GM12878 (cell line): Measurements from ENCODE around the gene CXorf66. TPM values are rescaled to one million over a fixed set of nuclear protein-coding genes. Genes with fewer than 3 reads are reported as not detected.

ENCODE experiments used
- ATAC-seq: fragments of 200-7000 bp; cut with Tn5 transposase; 3 replicates; pipeline ENCODE4 v1.9.1; 2020; ENCODE audit warnings: mild to moderate bottlenecking, moderate library complexity
- BruUV-seq: library from RNA; stranded (reverse); fragments of 400-500 nt; replicated peaks from 2 replicates; lab custom pipeline; 2021; lab: Mats Ljungman, UMichigan
- CTCF ChIA-PET: fragments of 300-600 bp; sonication (Branson Sonifier 250); formaldehyde crosslinking; extraction: SDS; loops from one replicate; lab custom pipeline; 2021; ENCODE audit warnings: inconsistent platforms; lab: Yijun Ruan, JAX
- POLR2A ChIA-PET: fragments of 350-600 bp; formaldehyde crosslinking; extraction: SDS; loops from one replicate; lab custom pipeline; 2021; ENCODE audit warnings: inconsistent platforms; lab: Charles Lee
- RAD21 ChIA-PET: fragments of 300-600 bp; sonication (Branson Sonifier 250); formaldehyde crosslinking; loops from one replicate; lab custom pipeline; 2023; ENCODE audit warnings: antibody characterized with exemption; ENCODE audit not compliant: unreplicated experiment; lab: Charles Lee
- SMC1A ChIA-PET: fragments of 300-600 bp; sonication (Branson Sonifier 250); formaldehyde crosslinking; loops from one replicate; lab custom pipeline; 2023; ENCODE audit not compliant: unreplicated experiment, uncharacterized antibody; lab: Charles Lee
- DNase-seq: peaks from one replicate; pipeline ENCODE4 v3.0.0-alpha.2; 2011; ENCODE audit warnings: low read depth, low spot score
- FAIRE-seq: peaks from 3 replicates; lab custom pipeline; 2011; peaks lifted over from hg19 to GRCh38; lab: Jason Lieb, UNC
- H2AFZ ChIP-seq: 2 replicates; pipeline ENCODE4 v1.6.0; 2011; ENCODE audit warnings: low read depth, low read length, control low read depth; ENCODE audit not compliant: control insufficient read depth
- H3K27ac ChIP-seq: 2 replicates; pipeline ENCODE4 v1.5.1; 2011; ENCODE audit warnings: control low read depth; ENCODE audit not compliant: control insufficient read depth, insufficient read depth
- H3K27me3 ChIP-seq, 2 experiments: replicated peaks in 1 of 2; 2 replicates each; pipeline versions ENCODE4 v1.6.0 to v1.6.1; 2011; ENCODE audit warnings: low read length in 1 of 2; ENCODE audit not compliant: control insufficient read depth in 2 of 2, insufficient read depth in 2 of 2
- H3K36me3 ChIP-seq, 2 experiments: 2 replicates each; pipeline ENCODE4 v1.5.1; 2011; ENCODE audit warnings: low read length in 1 of 2; ENCODE audit not compliant: control insufficient read depth in 2 of 2, insufficient read depth in 2 of 2
- H3K4me1 ChIP-seq: 2 replicates; pipeline ENCODE4 v1.6.1; 2011; ENCODE audit warnings: mild to moderate bottlenecking, low read length, moderate library complexity, mixed read lengths; ENCODE audit not compliant: control insufficient read depth, insufficient read depth
- H3K4me2 ChIP-seq: 2 replicates; pipeline ENCODE4 v1.6.0; 2011; ENCODE audit warnings: control low read depth; ENCODE audit not compliant: control insufficient read depth, insufficient read depth
- H3K4me3 ChIP-seq: fragments of 200-600 bp; sonication (generic); 2 replicates; pipeline ENCODE4 v1.5.1; 2016
- H3K79me2 ChIP-seq: 2 replicates; pipeline ENCODE4 v1.6.0; 2011; ENCODE audit warnings: low read length; ENCODE audit not compliant: control insufficient read depth, insufficient read depth
- H3K9ac ChIP-seq: 2 replicates; pipeline ENCODE4 v1.8.0; 2011; ENCODE audit warnings: low read length, control low read depth, mixed read lengths; ENCODE audit not compliant: control insufficient read depth, insufficient read depth
- H3K9me3 ChIP-seq: replicated peaks from 3 replicates; pipeline ENCODE4 v1.5.1; 2011; ENCODE audit warnings: mild to moderate bottlenecking, low read length; ENCODE audit not compliant: control insufficient read depth, insufficient read depth
- H4K20me1 ChIP-seq: 2 replicates; pipeline ENCODE4 v1.6.0; 2011; ENCODE audit not compliant: control insufficient read depth, insufficient read depth
- KLF5 ChIP-seq: fragments of 450-650 bp; IDR thresholded peaks from 2 replicates; pipeline ENCODE4 v1.6.1; 2014; ENCODE audit warnings: mild to moderate bottlenecking; ENCODE audit not compliant: partially characterized antibody
- RAD21 ChIP-seq: IDR thresholded peaks from 2 replicates; pipeline ENCODE4 v1.6.1; 2011; ENCODE audit warnings: mild to moderate bottlenecking, low read depth, low read length, moderate library complexity; ENCODE audit not compliant: insufficient read depth
- SMC3 ChIP-seq: IDR thresholded peaks from 2 replicates; pipeline ENCODE4 v1.6.1; 2011; ENCODE audit warnings: low read length, improper control_type of control experiment, borderline replicate concordance
- WGBS: methylation state at CpG from one replicate; pipeline ENCODE4 v1.1.6; 2016; ENCODE audit warnings: low lambda C conversion rate; ENCODE audit not compliant: insufficient replicate concordance, insufficient coverage; ENCODE audit errors: missing lambda C conversion rate; 5-methylcytosine and 5-hydroxymethylcytosine counted together
- in situ Hi-C: fragments of 300-500 bp; cut with MboI; formaldehyde crosslinking; loops from 9 replicates; pipeline ENCODE4 v1.14.3; 2018; ENCODE audit warnings: mixed read lengths
- intact Hi-C: fragments of 100-400 bp; cut with micrococcal nuclease; formaldehyde crosslinking; loops from one replicate; pipeline ENCODE4 v1.14.2; 2022; ENCODE audit not compliant: unreplicated experiment
- polyA plus RNA-seq, 11 experiments: library from polyadenylated mRNA; depleted of rRNA in 4 of 11; unstranded in 6 of 11; stranded (reverse) in 5 of 11; fragments of >200 nt; fragmentation: Nextera tagmentation in 4 of 11; fragmentation: Illumina TruSeq in 1 of 11; extraction: Ambion mirVana in 4 of 11; extraction: Trizol in 1 of 11; gene quantifications; 1 replicate in 1 of 11; 2 replicates in 10 of 11; pipeline versions ENCODE4 v1.2.1 to v1.2.3, GENCODE V29; 2011 to 2016; ENCODE audit warnings: inconsistent platforms in 2 of 11, missing spikeins in 2 of 11, low read depth in 1 of 11
- total RNA-seq, 4 experiments: library from RNA; depleted of rRNA in 3 of 4; stranded (reverse); fragments of >200 nt in 3 of 4; fragmentation: Illumina TruSeq in 1 of 4; extraction: Trizol in 1 of 4; gene quantifications; 2 replicates each; pipeline versions ENCODE4 v1.2.1 to v1.2.3, GENCODE V29; 2013 to 2021
- TF ChIP-seq, protein P1 (sequence below), 3 experiments: IDR thresholded peaks in 2 of 3; conservative IDR thresholded peaks in 1 of 3; 2 replicates each; pipeline ENCODE4 v1.5.1; 2011; ENCODE audit warnings: low read depth in 3 of 3, low read length in 3 of 3, mild to moderate bottlenecking in 3 of 3, control low read depth in 2 of 3, moderate library complexity in 2 of 3, inconsistent platforms in 1 of 3, mixed read lengths in 1 of 3; ENCODE audit not compliant: control insufficient read depth in 2 of 3, insufficient read depth in 1 of 3; ENCODE audit errors: extremely low read depth in 1 of 3

CXorf66 gene
- total and polyA plus RNA-seq, 10 of the 15 experiments (the other 5 are each of a cell fraction or from before 2014, with no cell fraction given): not detected

GRCh38 chrX:139967300-139967699 lies 2.0 kb upstream of the CXorf66 start:
- peak; percentile 64; the same call in 2 of the 3 replicates for ATAC-seq
- ChIA-PET POLR2A (no interaction called here), SMC1A (interaction anchor here (1.2 kb wide), 2 partner anchors 13 to 37 kb away, joined by 3 read pairs; no protein-coding TSS in a partner anchor), CTCF (interaction anchor here (0.7 to 1.4 kb wide), 4 partner anchors 38 to 398 kb away, joined by 3 read pairs; no protein-coding TSS in a partner anchor), RAD21 (interaction anchor here (0.9 kb wide), 1 partner anchor 11 kb away, joined by 3 read pairs; no protein-coding TSS in a partner anchor)
- FAIRE-seq: no peak
- Histone ChIP-seq H2AFZ (no peak overlapping the region), H3K27me3 (no peaks in the 10 kb centered on the region), H3K79me2 (no peaks in the 10 kb centered on the region), H3K4me2 (no peak overlapping the region), H3K36me3 (no peaks in the 10 kb centered on the region), H3K9ac (no peak overlapping the region), H3K4me1 (no peaks in the 10 kb centered on the region), H4K20me1 (no peaks in the 10 kb centered on the region), H3K27ac (no peak overlapping the region), H3K4me3 (no peak overlapping the region), H3K9me3 (no peaks in the 10 kb centered on the region)
- 25% methylated on average over 4 of the region's 4 CpGs for WGBS
- intact Hi-C loops (loop anchor here (10.0 kb wide), 1 partner anchor 412 kb away; no protein-coding TSS in a partner anchor), in situ Hi-C loops (no loop called here)
- no TSS peak for BruUV-seq
- no peak for DNase-seq
- TF ChIP-seq, protein P1, sequence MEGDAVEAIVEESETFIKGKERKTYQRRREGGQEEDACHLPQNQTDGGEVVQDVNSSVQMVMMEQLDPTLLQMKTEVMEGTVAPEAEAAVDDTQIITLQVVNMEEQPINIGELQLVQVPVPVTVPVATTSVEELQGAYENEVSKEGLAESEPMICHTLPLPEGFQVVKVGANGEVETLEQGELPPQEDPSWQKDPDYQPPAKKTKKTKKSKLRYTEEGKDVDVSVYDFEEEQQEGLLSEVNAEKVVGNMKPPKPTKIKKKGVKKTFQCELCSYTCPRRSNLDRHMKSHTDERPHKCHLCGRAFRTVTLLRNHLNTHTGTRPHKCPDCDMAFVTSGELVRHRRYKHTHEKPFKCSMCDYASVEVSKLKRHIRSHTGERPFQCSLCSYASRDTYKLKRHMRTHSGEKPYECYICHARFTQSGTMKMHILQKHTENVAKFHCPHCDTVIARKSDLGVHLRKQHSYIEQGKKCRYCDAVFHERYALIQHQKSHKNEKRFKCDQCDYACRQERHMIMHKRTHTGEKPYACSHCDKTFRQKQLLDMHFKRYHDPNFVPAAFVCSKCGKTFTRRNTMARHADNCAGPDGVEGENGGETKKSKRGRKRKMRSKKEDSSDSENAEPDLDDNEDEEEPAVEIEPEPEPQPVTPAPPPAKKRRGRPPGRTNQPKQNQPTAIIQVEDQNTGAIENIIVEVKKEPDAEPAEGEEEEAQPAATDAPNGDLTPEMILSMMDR (IDR thresholded peaks at IDR 0.05 in 2 of 3, conservative IDR thresholded peaks at IDR 0.05 in 1 of 3; ENCODE audit: control insufficient read depth in 2 of 3, extremely low read depth in 1 of 3, insufficient read depth in 1 of 3, low read depth in 3 of 3, low read length in 3 of 3): peak; percentile 36 to 47 (median 41)
- TF ChIP-seq SMC3 (peak; percentile 35; the same call in 1 of the 2 replicates), RAD21 (peak; percentile 41), KLF5 (no peak)
